ENCODE results near the gene MRGPRX3.

Gene MRGPRX3

GRCh38 chr11:18135308-18135707, 2.9 kb downstream of the MRGPRX3 start:
- H3K4me3 ChIP-seq (ENCODE audit: low read length), result no peak overlapping the region
- TF ChIP-seq CTCF (IDR thresholded peaks at IDR 0.05; ENCODE audit: insufficient read depth, low read depth, low read length, missing control alignments), result no peak
- DNase-seq (ENCODE audit: low read depth), result no peak

GRCh38 chr11:18137186-18137800, 4.9 kb downstream of the MRGPRX3 start:
- DNase-seq (ENCODE audit: low read depth), result no peak
- H3K4me3 ChIP-seq (ENCODE audit: low read length), result no peak overlapping the region
- no peak for TF ChIP-seq CTCF (IDR thresholded peaks at IDR 0.05; ENCODE audit: insufficient read depth, low read depth, low read length, missing control alignments)

- no peak overlapping the region for H3K4me3 ChIP-seq (ENCODE audit: low read length)
- DNase-seq (ENCODE audit: low read depth), result no peak
- no peak for TF ChIP-seq CTCF (IDR thresholded peaks at IDR 0.05; ENCODE audit: insufficient read depth, low read depth, low read length, missing control alignments)
Measured at GRCh38 chr11:18140145-18140544, 7.8 kb downstream of the MRGPRX3 start.

- no peak overlapping the region for H3K4me3 ChIP-seq (ENCODE audit: low read length)
- TF ChIP-seq CTCF (IDR thresholded peaks at IDR 0.05; ENCODE audit: insufficient read depth, low read depth, low read length, missing control alignments), result no peak
- peak; percentile 85 for DNase-seq (ENCODE audit: low read depth)
Measured at GRCh38 chr11:18144243-18144642, 11.9 kb downstream of the MRGPRX3 start.

GRCh38 chr11:18145025-18145424, 12.7 kb downstream of the MRGPRX3 start:
- DNase-seq (ENCODE audit: low read depth), result no peak
- no peak overlapping the region for H3K4me3 ChIP-seq (ENCODE audit: low read length)
- TF ChIP-seq CTCF (IDR thresholded peaks at IDR 0.05; ENCODE audit: insufficient read depth, low read depth, low read length, missing control alignments), result no peak

- no peak for DNase-seq (ENCODE audit: low read depth)
- H3K4me3 ChIP-seq (ENCODE audit: low read length), result no peak overlapping the region
- TF ChIP-seq CTCF (IDR thresholded peaks at IDR 0.05; ENCODE audit: insufficient read depth, low read depth, low read length, missing control alignments), result no peak
Measured at GRCh38 chr11:18145837-18146236, 13.5 kb downstream of the MRGPRX3 start.

GRCh38 chr11:18151581-18151980, 19.2 kb downstream of the MRGPRX3 start:
- no peak for TF ChIP-seq CTCF (IDR thresholded peaks at IDR 0.05; ENCODE audit: insufficient read depth, low read depth, low read length, missing control alignments)
- no peak overlapping the region for H3K4me3 ChIP-seq (ENCODE audit: low read length)
- DNase-seq (ENCODE audit: low read depth), result no peak
